Fibroblast of skin of right quadriceps (primary cell): ENCODE measurements around the gene DCAF5.
A peak's percentile ranks its signal among the peaks of the same experiment; 100 is the strongest.
"Not testable (repeated sequence)": the region's sequence is repeated elsewhere in the genome, so short reads cannot be mapped to it uniquely, and the experiment has no call there.

Source experiments
- DNase-seq: peaks from one replicate; pipeline ENCODE4 v3.0.0-alpha.2; 2013

The DCAF5 gene

GRCh38 chr14:69068744-69069421 is 84.0 kb downstream of the DCAF5 start:
- DNase-seq = peak; percentile 88

- no peak for DNase-seq
These were observed 86.3 kb downstream of the DCAF5 start for GRCh38 chr14:69066396-69067171.

GRCh38 chr14:69065934-69066333 is 87.0 kb downstream of the DCAF5 start:
- not testable (repeated sequence) for DNase-seq

DNA sequence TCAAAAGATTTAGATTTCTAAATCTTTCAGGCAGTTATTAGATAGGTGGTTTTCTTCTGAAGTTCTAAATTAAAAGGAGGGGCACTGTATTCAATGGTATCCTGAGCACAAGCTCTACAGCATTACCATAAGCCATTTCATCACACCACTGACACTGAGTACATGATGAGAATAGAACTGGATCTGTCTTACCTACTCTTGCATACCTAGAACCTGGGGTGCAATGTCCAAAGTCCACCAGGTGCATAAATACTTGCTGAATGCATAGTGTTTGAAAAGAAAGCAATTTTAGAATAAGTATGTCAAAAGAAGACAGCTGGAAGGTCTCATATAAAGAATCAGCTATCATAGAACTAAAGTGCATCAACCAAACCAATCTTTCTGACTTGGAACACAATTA is 88.3 kb downstream of the DCAF5 start:
- no peak for DNase-seq

GRCh38 chr14:69059658-69060623 is 93.0 kb downstream of the DCAF5 start:
- peak; percentile 96 for DNase-seq

GRCh38 chr14:69055999-69056788 is 96.7 kb downstream of the DCAF5 start:
- peak; percentile 60 for DNase-seq

- DNase-seq = peak; percentile 75
These were observed 97.8 kb downstream of the DCAF5 start for GRCh38 chr14:69055125-69055524.

DNA sequence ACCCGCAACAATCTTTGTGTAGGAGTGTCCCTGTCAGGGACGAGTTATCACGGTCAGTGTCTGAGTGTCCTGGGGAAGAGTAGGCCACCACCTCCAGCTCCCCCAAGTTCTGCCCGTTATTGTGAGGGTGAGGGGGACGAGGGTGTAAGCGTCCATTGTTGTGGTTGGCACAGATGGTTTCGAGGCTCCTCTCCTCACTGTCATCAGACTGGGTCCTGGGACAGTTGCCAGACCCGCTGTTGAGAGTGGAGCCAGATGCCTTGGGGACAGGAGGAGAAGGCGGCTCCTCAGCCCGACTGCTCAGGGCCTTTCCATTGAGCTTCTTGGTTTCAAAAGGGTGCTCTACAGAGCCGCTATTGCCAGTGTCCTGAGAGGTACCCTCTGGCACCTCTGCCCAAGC is 98.9 kb downstream of the DCAF5 start:
- no peak for DNase-seq

- no peak for DNase-seq
These were observed 100.7 kb downstream of the DCAF5 start for GRCh38 chr14:69052181-69052601.

- DNase-seq = no peak
These were observed 102.4 kb downstream of the DCAF5 start for GRCh38 chr14:69050240-69051184.

DNA sequence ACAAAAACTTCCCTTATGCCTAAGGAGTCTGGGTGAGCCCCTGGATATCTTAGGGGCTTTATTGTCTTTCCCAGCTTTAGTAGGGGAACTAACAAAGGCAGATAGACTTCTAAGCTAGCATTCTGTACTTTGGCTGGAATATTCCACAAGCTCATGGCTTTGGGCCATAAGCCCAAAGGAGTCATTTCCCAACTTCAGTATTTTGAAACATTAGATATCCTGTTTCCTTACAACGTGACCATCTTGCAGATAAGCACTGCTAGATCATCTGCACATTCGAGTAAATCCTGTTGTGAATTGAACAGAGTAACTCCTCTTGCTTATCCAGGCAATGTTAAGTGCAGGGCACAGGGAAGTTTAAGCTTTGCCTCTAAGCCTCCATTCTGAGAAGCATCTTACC is 103.2 kb downstream of the DCAF5 start:
- DNase-seq = peak; percentile 72

GRCh38 chr14:69048456-69048855 is 104.5 kb downstream of the DCAF5 start:
- DNase-seq = no peak

- DNase-seq = no peak
These were observed 105.7 kb downstream of the DCAF5 start for GRCh38 chr14:69047255-69047654.

- peak; percentile 73 for DNase-seq
These were observed 106.5 kb downstream of the DCAF5 start for GRCh38 chr14:69046476-69046860.

DNA sequence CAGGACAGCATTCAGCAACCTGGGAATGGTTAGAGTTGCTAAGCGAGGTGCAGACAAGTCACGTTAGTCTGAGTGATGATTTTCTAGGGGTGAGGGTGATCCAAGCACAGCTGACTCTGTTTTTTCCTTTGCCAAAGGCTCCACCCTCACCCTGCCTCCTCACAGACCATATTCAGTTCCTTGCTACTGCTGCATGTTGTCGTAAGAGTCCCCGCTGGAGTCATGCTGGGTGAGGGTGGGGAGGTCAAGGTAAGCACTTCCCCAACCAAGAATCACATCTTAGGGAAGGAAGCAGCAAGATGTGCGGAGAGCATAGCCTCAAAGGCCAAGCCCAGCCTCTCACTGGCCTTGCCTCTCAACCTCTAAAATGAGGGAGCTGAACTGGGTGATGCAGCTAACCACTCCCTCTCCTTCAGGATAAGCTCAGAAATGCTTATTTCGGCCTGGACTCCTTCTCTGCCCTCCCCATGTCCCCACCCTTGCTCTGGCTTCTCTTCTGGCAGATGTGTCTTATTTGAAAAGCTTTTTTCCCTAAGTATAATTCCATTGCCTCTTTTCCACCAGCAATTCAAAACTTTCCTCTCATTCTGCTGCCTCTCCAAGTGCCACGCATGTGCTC is 107.0 kb downstream of the DCAF5 start:
- DNase-seq = peak; percentile 66

DNA sequence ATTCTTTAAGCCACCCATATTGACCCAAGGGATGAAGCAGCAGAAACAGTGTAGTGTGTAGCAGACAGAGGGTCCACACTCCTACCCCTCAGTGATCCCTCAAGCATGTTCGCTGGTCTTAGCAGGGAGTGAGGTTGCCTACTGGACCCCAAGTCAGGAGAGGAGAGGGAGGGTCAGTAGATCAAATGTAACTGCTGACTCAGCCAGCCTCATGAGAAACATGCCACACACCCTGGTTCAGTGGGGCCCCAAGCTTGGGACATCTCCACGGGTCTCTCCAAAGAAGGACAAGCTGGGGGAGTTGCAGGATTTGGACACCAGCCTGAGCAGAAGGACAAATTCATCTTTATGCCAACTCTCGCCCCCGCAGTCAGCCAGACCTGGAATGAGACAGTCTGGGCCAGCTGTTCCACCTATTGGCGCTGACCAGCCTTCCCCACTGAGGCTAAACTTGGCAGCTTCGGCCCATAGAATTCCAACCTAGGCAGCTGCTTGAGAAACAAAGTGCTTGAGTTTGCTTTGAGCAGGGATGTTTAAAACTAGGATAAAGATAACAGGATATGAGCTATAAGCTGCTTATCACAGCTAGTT is 107.9 kb downstream of the DCAF5 start:
- DNase-seq = peak; percentile 38

- DNase-seq = no peak
These were observed 108.6 kb downstream of the DCAF5 start for GRCh38 chr14:69044296-69044695.

DNA sequence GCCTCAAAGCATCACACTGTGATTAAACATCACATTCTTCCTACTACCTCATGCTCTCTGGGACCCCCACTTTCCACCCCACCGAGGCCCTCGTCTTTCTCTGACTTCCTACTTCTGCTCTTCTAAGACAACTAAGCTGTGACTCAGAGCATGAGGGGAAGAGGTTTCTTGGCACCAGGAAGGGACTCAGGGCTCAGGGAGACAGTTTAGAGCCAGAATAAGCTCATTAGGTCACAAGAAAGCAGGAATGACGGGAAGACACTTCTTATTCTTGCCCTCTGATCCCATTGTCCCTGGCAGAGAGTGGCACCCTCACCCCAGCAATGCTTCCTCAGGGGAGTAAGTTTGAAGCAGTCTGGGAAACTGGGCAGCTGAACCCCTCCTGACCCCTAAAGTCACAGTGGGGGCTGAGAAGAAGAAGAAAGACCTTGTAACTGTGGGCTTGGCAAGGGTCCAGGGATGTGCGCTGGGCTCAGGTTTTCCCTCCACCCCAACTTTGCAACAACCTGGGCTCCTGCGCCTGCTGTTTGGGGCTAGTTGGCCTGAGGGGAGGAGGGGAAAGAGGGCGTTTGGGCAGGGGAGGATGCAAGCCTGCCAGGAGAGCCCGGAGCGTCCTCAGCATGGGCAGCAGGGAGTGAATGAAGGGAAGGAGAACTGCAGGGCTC is 109.2 kb downstream of the DCAF5 start:
- peak; percentile 65 for DNase-seq

- DNase-seq = no peak
These were observed 110.0 kb downstream of the DCAF5 start for GRCh38 chr14:69042787-69043444.
